ENCODE data around the gene HJV.

Gene HJV

GRCh38 chr1:145992502-145992936, 29.0 kb downstream of the HJV start:
- no peak for DNase-seq

GRCh38 chr1:145991735-145992412, 29.7 kb downstream of the HJV start:
- peak; percentile 45 to 63 (median 56) for DNase-seq

- DNase-seq = peak in 1 of 4 experiments; percentile 45
These were observed 31.2 kb downstream of the HJV start for GRCh38 chr1:145990249-145990855.

- peak in 1 of 4 experiments; percentile 36 for DNase-seq
These were observed 32.8 kb downstream of the HJV start for GRCh38 chr1:145988773-145989172.

- DNase-seq = no peak
These were observed 33.6 kb downstream of the HJV start for GRCh38 chr1:145987926-145988325.

GRCh38 chr1:145986551-145986950, 35.0 kb downstream of the HJV start:
- no peak for DNase-seq

- peak; percentile 64 to 85 (median 82) for DNase-seq
These were observed 35.8 kb downstream of the HJV start for GRCh38 chr1:145985502-145986439.

- DNase-seq = no peak
These were observed 36.4 kb downstream of the HJV start for GRCh38 chr1:145985129-145985501.

- DNase-seq = peak in 3 of 4 experiments; percentile 20 to 47 (median 34)
These were observed 37.3 kb downstream of the HJV start for GRCh38 chr1:145983960-145984830.

GRCh38 chr1:145983206-145983675, 38.3 kb downstream of the HJV start:
- peak in 3 of 4 experiments; percentile 61 to 73 (median 69) for DNase-seq

GRCh38 chr1:145982010-145982723, 39.4 kb downstream of the HJV start:
- DNase-seq = no peak

- DNase-seq = no peak
These were observed 41.0 kb downstream of the HJV start for GRCh38 chr1:145980457-145980994.

- DNase-seq = peak in 3 of 4 experiments; percentile 65 to 78 (median 68)
These were observed 41.6 kb downstream of the HJV start for GRCh38 chr1:145979746-145980456.

- DNase-seq = peak; percentile 97 to 100 (median 98)
These were observed 42.4 kb downstream of the HJV start for GRCh38 chr1:145978854-145979745.

- DNase-seq = no peak
These were observed 43.1 kb downstream of the HJV start for GRCh38 chr1:145978471-145978853.

- DNase-seq = peak; percentile 79 to 90 (median 85)
These were observed 43.8 kb downstream of the HJV start for GRCh38 chr1:145977486-145978470.

- no peak for DNase-seq
These were observed 44.5 kb downstream of the HJV start for GRCh38 chr1:145977016-145977415.

- DNase-seq = no peak
These were observed 46.3 kb downstream of the HJV start for GRCh38 chr1:145975216-145975615.
